HEK293T (cell line): ENCODE measurements around the gene RPS2.
"Not testable (repeated sequence)": the region's sequence is repeated elsewhere in the genome, so short reads cannot be mapped to it uniquely, and the experiment has no call there.

ENCODE experiments used
- ARNT ChIP-seq: fragments of 450-650 bp; IDR thresholded peaks from 2 replicates; pipeline ENCODE4 v1.6.1; 2017; ENCODE audit warnings: mild to moderate bottlenecking
- BHLHE40 ChIP-seq: fragments of 450-650 bp; IDR thresholded peaks from 2 replicates; pipeline ENCODE4 v1.6.1; 2016; ENCODE audit warnings: mild to moderate bottlenecking, moderate library complexity, borderline replicate concordance
- CTBP1 ChIP-seq: fragments of 450-650 bp; IDR thresholded peaks from 2 replicates; pipeline ENCODE4 v1.6.1; 2016; ENCODE audit warnings: borderline replicate concordance
- ELF4 ChIP-seq: fragments of 450-650 bp; IDR thresholded peaks from 2 replicates; pipeline ENCODE4 v1.6.1; 2017; ENCODE audit warnings: antibody characterized with exemption
- FOXA1 ChIP-seq: fragments of 450-650 bp; IDR thresholded peaks from 2 replicates; pipeline ENCODE4 v1.6.1; 2016; ENCODE audit warnings: mild to moderate bottlenecking
- HDGF ChIP-seq: fragments of 450-650 bp; IDR thresholded peaks from 2 replicates; pipeline ENCODE4 v1.6.1; 2017; ENCODE audit warnings: antibody characterized with exemption, borderline replicate concordance
- L3MBTL2 ChIP-seq: fragments of 450-650 bp; conservative IDR thresholded peaks from 2 replicates; pipeline ENCODE4 v1.6.1; 2016; ENCODE audit warnings: mild to moderate bottlenecking
- LEF1 ChIP-seq: fragments of 450-650 bp; IDR thresholded peaks from 2 replicates; pipeline ENCODE4 v1.6.1; 2017; ENCODE audit warnings: mild to moderate bottlenecking, borderline replicate concordance
- NFRKB ChIP-seq: fragments of 450-650 bp; IDR thresholded peaks from 2 replicates; pipeline ENCODE4 v1.6.1; 2016; ENCODE audit warnings: mild to moderate bottlenecking, moderate library complexity
- SP1 ChIP-seq: fragments of 450-650 bp; IDR thresholded peaks from 2 replicates; pipeline ENCODE4 v1.6.1; 2017
- SUZ12 ChIP-seq: fragments of 450-650 bp; IDR thresholded peaks from 2 replicates; pipeline ENCODE4 v1.6.1; 2016; ENCODE audit warnings: mild to moderate bottlenecking
- ZNF384 ChIP-seq: fragments of 450-650 bp; IDR thresholded peaks from 2 replicates; pipeline ENCODE4 v1.6.1; 2016
- TF ChIP-seq, protein P1 (sequence below): fragments of 450-650 bp; IDR thresholded peaks from 2 replicates; pipeline ENCODE4 v1.6.1; 2016

DNA sequence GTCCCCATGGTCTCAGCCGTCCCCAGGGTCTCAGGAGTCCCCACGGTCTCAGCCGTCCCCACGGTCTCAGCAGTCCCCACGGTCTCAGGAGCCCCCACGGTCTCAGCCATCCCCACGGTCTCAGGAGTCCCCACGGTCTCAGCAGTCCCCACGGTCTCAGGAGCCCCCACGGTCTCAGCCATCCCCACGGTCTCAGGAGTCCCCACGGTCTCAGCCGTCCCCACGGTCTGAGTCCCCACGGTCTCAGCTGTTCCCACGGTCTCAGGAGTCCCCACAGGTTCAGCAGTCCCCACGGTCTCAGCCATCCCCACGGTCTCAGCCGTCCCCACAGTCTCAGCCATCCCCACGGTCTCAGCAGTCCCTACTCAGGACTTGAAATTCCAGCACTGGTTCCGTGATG is 44.5 kb downstream of the RPS2 start:
- TF ChIP-seq BHLHE40, SUZ12, NFRKB, ZNF384, LEF1, SP1, ARNT, L3MBTL2, FOXA1, CTBP1, ELF4, HDGF: not testable (repeated sequence)
- TF ChIP-seq, protein P1, sequence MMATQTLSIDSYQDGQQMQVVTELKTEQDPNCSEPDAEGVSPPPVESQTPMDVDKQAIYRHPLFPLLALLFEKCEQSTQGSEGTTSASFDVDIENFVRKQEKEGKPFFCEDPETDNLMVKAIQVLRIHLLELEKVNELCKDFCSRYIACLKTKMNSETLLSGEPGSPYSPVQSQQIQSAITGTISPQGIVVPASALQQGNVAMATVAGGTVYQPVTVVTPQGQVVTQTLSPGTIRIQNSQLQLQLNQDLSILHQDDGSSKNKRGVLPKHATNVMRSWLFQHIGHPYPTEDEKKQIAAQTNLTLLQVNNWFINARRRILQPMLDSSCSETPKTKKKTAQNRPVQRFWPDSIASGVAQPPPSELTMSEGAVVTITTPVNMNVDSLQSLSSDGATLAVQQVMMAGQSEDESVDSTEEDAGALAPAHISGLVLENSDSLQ = not testable (repeated sequence)
